Stimulated activated CD8-positive, alpha-beta memory T cell treated with anti-CD3 and anti-CD28 coated beads, Interleukin-15, amount 100 ng/mL, for 24 hours (primary cell): ENCODE measurements around the gene IRS1.

Experiments
- DNase-seq: peaks from one replicate; pipeline ENCODE4 v3.0.0-alpha.2; 2020; ENCODE audit warnings: low read depth

The IRS1 gene

GRCh38 chr2:226687641-226688253 is 111.9 kb downstream of the IRS1 start:
- no peak for DNase-seq

GRCh38 chr2:226684563-226684959 is 115.1 kb downstream of the IRS1 start:
- no peak for DNase-seq

GRCh38 chr2:226683944-226684562 is 115.6 kb downstream of the IRS1 start:
- no peak for DNase-seq

GRCh38 chr2:226683196-226683595 is 116.4 kb downstream of the IRS1 start:
- DNase-seq: no peak
